Stimulated activated CD8-positive, alpha-beta memory T cell treated with anti-CD3 and anti-CD28 coated beads, Interleukin-7, amount 100 ng/mL, for 24 hours (primary cell): ENCODE data around the gene BAIAP2.
"Not testable (repeated sequence)": the region's sequence is repeated elsewhere in the genome, so short reads cannot be mapped to it uniquely, and the experiment has no call there.

ENCODE experiments used
- DNase-seq: peaks from one replicate; pipeline ENCODE4 v3.0.0-alpha.2; 2020; ENCODE audit warnings: low read depth

Gene BAIAP2

DNA sequence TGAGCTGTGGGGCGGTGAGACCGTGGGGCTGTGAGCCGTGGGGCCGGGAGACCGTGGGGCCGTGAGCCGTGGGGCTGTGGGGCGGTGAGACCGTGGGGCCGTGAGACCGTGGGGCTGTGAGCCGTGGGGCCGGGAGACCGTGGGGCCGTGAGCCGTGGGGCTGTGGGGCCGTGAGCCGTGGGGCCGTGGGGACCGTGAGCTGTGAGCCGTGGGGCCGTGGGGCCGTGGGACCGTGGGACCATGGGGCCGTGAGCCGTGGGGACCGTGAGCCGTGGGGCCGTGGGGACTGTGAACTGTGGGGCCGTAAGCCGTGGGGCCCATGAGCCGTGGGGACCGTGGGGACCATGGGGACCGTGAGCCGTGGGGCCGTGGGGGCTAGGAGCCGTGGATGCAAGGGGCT is 105.7 kb downstream of the BAIAP2 start:
- DNase-seq: no peak

DNA sequence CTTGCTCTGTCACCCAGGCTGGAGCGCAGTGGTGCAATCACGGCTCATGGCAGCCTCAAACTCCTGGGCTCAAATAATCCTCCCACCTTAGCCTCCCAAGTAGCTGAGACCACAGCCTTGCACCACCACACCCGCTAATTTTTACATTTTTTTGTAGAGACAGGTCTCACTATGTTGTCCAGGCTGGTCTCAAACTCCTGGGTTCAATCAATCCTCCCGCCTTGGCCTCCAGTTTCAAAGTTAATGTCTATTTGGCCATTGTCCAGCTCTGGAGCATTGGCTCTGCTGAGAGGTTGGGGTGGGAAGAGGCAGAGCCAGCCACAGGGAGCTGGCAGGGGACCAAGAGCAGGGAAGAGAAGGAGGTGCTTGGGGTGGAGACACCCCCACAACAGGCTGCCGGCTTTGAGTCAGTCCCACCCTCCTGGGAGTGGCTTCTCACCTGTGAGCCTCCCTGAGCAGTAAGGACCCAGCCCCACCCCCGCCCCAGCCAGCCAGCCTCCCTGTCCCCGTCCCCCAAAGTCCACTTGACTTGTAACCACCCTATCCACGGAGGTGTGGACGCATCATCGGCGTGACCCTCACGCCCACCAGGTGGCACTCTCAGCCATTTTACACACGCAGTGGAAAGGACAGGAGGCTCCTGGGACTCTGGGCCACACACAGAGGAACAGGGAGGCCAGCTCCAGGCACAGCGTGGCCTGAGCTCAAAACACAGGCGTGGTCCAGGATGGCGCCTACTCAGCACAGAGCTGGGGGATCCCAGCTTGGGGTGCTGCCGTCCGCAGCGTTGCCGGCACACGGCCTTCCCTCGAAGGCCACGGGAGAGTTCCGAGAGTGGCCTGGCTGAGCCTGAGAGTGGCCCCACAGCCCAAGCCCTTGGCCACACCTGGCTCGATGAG is 107.6 kb downstream of the BAIAP2 start:
- DNase-seq: no peak

DNA sequence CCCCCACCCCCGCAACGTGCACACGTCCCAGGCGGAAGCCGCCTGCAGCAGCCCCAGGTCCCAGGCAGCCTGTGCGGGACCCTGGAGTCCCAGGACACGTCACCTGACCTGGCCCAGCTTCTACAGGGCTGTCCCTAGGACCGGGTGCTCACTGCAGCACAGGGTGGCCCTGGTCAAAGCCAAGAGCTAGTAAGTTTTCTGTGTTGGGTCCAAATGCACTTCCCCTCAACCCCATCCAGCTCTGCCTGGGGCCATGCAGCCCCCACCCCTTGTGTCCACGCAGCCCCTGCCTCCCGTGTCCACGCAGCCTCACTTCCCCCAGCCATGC is 108.2 kb downstream of the BAIAP2 start:
- no peak for DNase-seq

DNA sequence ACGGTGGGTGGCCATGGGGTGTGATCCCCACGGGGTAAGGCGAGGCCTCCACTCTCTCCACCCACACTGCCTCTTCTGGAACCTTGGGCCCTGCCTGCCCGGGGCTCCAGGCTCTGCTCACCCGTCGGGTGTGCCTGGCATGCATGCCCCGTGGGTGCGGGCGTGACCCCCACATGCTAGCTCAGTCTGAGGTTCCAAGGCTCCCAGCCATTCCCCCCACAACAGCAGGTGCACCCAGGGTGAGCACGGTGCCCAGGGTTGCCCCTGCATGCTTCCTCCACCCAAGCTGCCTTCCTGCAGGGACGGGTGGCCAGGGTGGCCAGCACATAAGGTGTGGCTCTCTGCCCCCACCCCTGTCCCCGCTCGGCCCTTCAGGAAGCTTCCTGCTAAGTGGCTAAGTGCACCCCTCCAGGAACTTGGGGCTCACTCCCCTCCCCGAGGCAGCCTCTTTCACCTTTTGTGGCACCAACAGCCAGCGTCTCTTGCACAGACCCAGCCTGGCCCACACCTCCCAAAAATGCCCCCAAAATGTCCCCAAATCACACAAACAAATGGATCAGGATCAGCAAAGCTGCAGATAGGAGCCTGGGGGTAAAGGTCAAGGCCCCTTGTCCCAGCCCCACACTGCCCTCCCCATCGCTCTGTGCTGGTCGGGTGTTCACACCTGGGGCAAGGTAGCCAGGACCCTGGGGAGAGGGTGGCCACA is 108.9 kb downstream of the BAIAP2 start:
- DNase-seq: no peak

GRCh38 chr17:81144423-81144781 is 109.5 kb downstream of the BAIAP2 start:
- DNase-seq: no peak

DNA sequence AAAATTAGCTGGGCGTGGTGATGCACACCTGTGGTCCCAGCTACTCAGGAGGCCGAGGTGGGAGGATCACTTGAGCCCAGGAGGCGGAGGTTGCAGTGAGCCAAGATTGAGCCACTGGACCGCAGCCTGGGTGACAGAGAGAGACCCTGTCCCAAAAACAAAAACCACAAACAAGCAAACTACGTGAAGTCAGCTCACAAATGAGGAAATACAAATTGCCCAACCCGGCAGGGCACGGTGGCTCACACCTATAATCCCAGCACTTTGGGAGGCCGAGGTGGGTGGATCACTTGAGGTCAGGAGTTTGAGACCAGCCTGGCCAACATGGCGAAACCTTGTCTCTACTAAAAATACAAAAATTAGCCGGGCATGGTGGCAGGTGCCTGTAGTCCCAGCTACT is 111.3 kb downstream of the BAIAP2 start:
- not testable (repeated sequence) for DNase-seq

- no peak for DNase-seq
Measured at GRCh38 chr17:81147701-81148100, 112.8 kb downstream of the BAIAP2 start.

DNA sequence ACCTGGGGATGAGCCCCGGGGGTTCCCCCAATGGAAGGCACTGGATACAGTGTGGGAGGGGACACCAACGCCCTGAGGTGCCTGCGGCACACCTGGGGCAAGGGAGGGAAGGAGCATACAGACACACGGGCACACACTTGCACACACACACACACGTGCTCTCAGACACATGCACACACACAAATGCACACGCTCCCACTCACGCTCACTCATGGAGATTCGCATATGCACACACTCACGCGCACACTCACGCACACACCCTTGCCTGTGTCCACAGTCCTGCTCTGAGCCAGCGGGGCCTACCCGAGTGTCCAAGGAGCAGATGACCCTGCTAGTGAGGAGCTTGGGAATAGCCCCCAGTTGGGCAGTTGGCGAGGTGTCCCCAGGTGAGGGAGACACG is 113.6 kb downstream of the BAIAP2 start:
- DNase-seq: no peak

GRCh38 chr17:81148986-81149533 is 114.1 kb downstream of the BAIAP2 start:
- no peak for DNase-seq

- no peak for DNase-seq
Measured at GRCh38 chr17:81150377-81151077, 115.6 kb downstream of the BAIAP2 start.

GRCh38 chr17:81151278-81151677 is 116.3 kb downstream of the BAIAP2 start:
- DNase-seq: no peak

- no peak for DNase-seq
Measured at GRCh38 chr17:81152288-81152828, 117.4 kb downstream of the BAIAP2 start.

DNA sequence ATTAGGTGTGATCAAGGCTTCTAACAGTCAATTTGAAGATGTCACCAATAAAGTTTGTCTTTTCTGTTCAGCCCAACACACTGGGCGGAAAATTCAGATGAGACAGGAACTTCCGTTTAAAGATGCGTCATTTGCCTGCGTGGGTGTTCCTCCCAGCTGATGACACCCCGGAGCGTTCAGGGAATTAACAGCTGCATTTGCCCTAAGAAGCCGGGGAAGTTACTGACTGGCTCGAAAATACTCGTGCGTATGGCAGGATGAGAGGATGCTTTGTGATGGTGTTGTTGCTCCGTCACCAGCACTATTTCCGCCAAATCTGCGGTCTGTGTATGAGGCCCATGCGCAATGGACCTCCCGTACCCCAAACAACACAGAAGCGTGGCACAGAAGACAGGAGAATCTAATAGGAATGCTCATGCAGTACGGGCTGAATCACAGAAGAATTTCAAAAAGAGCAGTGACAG is 118.4 kb downstream of the BAIAP2 start:
- DNase-seq: no peak

GRCh38 chr17:81154016-81154415 is 119.1 kb downstream of the BAIAP2 start:
- not testable (repeated sequence) for DNase-seq

DNA sequence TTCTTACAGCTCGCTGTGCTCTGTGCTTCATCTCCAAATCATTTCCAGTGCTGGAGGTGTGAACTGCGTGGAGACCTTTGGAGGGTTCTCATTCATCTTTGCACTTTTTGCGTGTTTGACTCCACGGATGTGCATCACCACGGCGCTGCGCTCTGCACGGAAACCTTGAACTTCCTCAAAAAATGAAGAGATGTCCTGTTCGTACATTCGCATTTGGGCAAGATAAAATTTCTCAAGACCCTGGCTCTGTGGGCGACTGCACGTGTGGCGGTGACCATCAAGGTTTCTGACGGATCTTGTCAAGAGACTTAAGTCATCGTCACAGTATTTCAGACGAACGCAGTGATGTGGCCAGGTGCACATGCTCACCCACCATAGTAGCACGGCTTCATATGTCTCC is 120.0 kb downstream of the BAIAP2 start:
- DNase-seq: no peak

- no peak for DNase-seq
Measured at GRCh38 chr17:81156866-81157805, 122.2 kb downstream of the BAIAP2 start.

DNA sequence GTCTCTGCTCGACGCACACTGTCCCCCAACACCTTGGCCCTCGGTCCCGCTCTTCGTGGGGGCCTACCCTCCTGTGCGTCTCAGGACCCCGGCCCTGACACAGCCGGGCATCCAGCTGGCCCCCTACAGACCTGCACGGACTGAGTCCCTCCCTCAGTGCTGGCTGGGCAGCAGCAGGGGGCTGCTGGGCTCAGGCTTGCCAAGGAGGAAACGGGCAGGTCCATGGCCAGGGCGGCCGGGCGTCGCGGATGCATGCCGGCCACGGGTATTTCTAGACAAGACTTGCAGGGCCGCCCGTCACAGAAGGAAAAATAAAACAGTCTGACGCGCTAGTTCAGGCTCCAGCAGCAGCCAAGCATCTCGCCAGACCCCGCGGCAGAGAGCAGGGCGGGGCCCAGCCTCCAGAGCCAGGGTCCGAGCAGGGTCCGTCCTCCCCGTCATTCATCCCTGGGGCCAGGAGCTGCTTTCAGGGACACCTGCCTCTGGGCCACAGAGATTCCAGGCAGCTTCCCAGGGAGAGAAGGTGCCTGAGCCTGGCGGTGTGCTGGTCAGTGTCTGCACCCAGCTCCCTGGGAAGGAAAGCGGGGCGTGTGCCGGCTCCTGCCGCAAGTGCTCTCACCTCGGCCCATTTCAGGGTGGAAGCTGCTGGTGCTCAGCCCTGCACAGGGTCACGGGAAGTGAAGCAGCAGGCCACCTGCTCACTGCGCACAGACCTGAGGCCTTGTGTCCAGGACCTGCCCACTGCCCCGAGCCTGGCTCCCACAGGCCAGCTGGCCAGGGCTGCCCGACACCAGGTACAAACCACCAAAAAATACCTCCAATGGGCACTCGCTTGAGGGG is 123.1 kb downstream of the BAIAP2 start:
- DNase-seq: no peak

- no peak for DNase-seq
Measured at GRCh38 chr17:81158688-81159590, 124.0 kb downstream of the BAIAP2 start.

DNA sequence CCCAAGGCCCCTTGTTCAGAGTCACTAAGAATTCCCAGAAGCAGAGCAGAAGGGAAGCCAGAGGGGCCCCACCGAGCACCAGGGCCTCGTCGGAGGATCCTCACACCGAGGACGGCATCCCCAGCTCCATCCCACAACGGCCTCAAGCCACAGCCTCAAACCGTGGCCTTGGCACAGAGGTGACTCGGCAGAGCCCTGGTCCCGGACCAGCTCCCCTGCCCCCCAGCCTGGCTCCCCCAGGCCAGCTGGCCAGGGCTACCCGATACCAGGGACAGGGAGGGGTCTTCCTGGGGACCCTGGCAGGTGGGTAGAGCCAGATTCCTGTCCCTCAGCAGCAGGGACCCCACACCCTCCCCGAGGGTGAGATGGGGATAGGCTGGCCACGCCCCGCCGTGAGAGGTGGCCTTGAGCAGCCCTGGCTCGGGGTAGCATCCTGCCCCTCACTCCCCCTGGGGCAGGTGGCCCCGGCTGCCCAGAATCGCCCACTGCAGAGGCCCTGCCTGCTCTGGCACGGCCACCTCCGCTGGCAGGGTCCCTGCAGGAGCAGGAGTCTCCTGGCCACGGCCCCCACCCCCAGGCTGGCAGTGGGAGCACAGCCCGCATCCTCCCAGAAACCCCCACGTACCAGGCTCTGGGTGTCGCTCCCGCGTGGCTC is 124.8 kb downstream of the BAIAP2 start:
- DNase-seq: no peak
